ENCODE results near the gene TESK2.
"Not testable (repeated sequence)": the region's sequence is repeated elsewhere in the genome, so short reads cannot be mapped to it uniquely, and the experiment has no call there.

Gene TESK2

GRCh38 chr1:45407629-45408287 is 83.2 kb downstream of the TESK2 start:
- no peak for DNase-seq

DNA sequence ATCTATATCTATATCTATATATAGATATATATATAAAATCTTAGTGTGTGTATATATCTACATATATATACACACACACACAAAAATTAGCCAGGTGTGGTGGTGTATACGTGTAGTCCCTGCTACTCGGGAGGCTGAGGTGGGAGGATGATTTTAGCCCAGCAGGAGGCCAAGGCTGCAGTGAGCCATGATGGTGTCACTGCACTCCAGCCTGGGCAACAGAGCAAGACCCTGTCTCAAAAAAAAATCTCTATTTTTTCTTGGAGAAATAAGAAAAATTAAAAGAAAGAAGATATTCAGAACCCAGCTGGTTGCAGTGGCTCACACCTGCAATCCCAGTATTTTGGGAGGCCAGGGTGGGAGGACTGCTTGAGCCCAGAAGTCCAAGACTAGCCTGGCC is 85.3 kb downstream of the TESK2 start:
- no peak for DNase-seq

DNA sequence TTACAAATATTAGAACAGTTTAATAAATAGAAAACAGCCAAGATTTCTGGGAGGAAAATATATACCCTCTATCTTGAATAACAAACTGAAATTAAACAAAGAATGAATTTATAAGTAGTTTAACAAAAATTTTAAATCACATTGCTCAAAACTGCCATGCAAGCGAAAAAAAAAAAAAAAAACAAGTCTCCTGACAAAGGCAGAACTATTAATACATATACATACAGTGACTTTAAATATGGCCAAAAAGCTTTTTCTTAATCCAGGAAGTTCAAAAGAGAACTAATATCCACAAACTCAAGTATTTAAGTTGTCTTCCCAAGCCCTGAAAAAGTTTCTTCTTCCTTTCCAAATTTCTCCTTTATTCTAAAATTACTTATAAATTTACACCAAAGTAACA is 87.2 kb downstream of the TESK2 start:
- no peak for DNase-seq

DNA sequence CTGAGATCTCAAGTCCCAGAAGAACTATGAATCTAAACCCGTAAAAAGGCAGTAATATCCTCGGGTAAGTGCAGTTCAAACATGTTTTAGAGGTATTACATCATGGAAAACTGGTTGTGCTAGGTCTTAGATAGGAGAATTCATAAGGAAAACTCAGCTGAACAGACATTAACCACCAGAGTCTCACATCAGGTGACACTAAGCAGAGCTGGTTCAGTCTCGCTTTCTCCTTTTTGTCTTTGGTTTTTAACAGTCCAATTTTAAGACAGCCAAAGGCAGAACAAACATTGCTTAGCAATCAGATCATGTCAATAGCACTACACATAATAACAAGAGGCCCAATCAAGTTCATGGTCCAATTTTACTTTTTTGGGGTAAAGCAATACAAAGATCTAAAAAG is 87.7 kb downstream of the TESK2 start:
- DNase-seq: no peak

- no peak for DNase-seq
Measured at GRCh38 chr1:45401524-45401923, 89.4 kb downstream of the TESK2 start.

DNA sequence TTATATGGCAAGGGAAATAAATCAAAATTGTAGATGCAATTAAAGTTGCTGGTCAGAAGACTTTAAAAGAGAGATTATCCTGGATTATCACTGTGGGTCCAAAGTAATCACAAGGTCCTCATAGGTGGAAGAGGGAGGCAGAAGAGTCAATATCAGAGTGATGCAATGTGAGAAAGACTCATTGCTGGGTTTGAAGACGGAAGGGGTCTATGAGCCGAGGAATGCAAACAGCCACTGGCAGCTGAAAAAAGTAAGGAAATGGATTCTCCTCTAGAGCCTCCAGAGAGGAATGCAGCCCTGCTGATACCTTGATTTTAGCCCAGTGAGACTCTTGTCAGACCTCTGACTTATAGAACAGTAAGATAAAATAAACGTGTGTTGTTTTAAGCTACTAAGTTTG is 90.9 kb downstream of the TESK2 start:
- no peak for DNase-seq

GRCh38 chr1:45397285-45397684 is 93.7 kb downstream of the TESK2 start:
- DNase-seq: no peak

DNA sequence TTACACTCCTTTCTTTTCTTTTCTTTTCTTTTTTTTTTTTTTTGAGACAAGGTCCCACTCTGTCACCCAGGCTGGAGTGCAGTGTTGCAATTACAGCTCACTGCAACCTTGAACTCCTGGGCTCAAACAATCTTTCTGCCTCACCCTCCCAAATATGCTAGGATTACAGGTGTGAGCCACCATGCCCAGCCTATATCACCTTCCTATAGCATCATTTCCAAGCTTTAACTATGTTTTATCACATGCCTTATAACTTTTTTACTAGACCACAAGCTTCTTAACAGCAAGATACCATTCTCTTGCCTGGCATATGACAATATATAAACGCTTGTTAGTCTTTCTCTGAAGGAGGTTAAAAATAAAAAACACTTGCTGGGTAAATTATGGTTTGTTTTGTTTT is 95.4 kb downstream of the TESK2 start:
- no peak for DNase-seq

DNA sequence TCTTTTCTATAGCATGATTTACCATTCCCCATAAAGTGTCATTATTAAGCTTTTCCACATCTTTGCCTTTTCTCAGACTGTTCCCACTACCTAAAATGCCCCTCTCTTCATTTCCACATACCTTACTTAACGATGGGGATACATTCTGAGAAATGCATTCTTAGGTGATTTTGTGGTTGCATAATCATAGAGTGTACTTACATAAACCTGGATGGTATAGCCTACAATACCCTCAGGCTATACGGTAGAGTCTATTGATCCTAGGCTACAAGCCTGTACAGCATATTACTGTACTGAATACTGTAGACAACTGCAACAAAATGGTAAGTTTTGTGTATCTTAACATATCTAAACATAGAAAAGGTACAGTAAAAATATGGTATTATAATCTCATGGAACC is 95.9 kb downstream of the TESK2 start:
- no peak for DNase-seq

GRCh38 chr1:45394342-45394741 is 96.6 kb downstream of the TESK2 start:
- DNase-seq: no peak

DNA sequence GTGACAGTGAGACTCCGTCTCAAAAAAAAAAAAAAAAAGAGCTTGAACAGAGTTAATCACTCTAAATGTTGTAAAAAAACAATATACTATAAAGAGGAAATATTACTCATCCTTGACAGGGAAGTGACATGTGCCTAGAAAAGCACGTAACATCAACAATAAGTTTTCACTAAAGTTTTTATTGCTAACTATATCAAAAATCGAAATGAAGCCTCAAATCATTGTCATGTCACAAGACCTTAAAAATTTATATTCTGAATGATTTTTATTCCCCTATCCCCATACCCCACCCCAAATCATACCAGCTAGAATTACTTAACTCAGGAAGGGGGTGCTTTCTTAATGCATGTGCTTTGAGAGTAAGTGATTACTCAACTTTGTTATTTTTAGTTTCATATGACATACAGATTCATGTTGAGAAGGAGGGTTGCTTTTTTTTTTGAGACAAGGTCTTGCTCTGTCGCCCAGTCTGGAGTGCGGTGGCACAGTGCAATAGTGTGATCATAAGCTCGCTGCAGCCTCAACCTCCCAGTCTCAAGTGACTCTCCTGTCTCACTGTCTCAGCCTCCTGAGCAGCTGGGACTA is 97.2 kb downstream of the TESK2 start:
- DNase-seq: peak; percentile 19

GRCh38 chr1:45386219-45386618 is 104.7 kb downstream of the TESK2 start:
- DNase-seq: no peak

GRCh38 chr1:45385302-45385701 is 105.7 kb downstream of the TESK2 start:
- no peak for DNase-seq

DNA sequence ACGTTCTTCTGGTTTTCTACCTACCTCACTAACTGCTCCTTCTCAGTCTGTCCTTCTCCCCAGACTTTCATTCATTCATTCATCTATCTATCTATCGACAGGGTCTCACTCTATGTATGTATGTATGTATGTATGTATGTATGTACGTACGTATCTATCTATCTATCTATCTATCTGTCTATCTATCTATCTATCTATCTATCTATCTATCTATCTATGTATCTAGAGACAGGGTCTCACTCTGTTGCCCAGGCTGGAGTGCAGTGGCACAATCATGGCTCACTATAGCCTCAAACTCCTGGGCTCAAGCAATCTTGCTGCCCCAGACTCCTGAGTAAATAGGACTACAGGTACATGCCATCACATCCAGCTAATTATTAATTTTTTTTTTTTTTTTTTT is 106.8 kb downstream of the TESK2 start:
- not testable (repeated sequence) for DNase-seq

DNA sequence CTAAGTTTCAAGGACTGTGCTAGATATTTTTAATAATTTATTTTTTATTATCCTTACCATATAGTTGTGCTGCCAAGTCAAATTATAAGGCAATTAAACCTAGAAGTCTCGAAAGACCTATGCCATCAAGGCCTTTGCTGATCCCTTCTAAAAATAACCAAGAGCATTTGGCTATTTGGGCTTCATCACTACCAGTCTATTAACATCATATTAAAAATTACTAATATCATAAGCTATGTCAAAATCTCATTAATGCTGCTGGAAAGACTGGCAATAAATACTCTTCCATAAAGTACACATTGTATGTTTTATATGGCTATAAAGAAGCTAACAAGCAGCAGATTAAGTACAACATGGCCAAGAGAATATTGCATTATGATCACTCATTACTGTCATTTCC is 107.8 kb downstream of the TESK2 start:
- DNase-seq: no peak

DNA sequence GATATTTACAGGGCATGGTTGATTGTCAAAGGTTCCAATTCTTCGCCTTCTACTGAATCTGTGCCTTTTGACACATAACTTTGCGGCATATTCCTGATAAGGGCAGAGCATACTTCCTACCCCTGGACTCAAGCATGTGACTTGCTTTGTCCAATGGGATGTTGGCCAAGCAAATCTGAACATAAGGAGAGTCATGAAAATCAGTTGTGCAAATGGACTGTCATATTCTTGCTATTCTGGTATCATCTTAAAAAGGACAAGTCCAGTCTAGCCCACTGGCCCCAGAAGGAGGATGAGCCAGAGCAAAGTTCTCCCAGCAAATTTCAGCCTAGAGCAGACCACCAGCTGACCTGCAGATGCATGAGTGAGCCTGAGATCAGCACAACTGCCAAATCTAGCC is 109.7 kb downstream of the TESK2 start:
- DNase-seq: no peak

- no peak for DNase-seq
Measured at GRCh38 chr1:45380730-45381129, 110.2 kb downstream of the TESK2 start.

DNA sequence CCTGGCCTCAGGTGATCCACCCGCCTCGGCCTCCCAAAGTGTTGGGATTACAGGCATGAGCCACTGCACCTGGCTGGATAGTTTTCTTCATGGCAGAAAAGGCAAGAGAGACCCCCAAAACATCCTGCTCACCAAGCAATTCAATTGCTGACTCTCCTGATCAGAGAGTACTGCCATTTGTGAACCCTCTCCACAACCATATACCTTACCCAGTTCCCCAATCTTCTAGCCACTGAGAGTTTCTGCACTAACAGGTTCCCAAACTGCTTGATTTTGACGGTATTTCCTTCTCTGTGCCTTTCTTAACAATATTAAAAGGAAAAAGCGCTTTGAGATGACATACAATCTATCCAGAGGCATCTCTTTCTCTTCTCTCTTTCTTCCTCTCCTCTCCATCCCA is 110.8 kb downstream of the TESK2 start:
- DNase-seq: no peak

GRCh38 chr1:45379524-45379923 is 111.4 kb downstream of the TESK2 start:
- DNase-seq: no peak

DNA sequence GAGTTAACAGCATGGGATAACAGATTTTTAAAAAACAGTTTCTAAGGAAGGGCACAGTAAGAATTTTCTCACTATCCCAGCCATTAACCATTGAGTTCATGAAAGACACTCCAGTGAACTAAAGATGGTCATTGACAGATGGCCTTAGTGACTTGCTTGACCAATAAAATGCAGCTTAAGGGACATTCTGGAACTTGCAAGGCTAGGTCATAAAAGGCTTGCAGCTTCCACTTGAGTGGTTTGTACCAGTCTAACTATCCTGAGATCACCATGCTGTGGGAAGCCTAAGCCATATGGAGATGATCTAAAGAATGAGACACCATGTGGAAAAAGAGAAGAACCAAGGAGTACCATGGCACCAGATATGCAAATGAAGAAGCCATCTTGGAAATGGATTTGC is 112.8 kb downstream of the TESK2 start:
- DNase-seq: no peak

DNA sequence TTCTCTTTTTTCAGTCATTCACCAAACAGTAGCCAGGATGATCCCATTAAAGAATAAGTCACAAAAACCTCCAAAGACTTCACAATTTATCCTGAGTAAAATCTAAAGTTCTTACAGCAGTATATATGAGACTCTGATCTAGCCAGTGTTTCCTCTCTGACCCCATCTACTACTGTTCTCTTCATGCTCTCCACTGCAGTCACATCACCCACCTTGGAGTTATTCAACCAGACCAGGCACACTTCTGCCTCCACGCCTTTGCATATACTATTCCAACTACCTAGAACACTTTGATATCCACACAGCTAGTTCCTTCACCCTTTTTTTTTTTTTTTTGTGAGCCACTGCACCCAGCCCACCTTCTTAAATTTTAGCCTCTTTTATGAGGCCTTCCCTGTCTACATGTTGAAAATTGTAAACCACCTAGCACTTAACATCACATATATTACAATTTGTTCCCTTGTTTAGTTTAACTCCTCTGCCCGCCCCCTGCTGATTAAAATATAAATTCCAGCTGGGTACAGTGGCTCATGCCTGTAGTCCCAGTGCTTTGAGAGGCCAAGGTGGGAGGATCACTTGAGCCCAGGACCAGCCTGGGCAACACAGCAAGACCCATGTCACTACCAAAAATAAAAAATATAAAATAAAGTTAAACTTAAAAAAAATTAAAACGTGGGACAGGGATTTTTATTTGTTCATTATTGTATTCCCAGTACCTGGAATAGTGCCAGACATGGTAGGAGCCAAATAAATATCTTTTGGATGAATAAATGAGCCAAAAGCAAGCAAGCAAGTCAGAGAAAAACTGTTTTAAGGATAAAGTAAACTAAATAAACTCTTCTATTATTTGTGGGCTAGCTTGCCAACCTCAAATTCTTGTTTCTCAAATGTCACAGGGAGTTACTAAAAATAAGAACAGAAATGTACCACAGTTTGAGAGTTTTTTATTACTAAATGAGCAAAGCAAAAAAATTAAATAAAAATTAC is 115.6 kb downstream of the TESK2 start:
- no peak for DNase-seq

- DNase-seq: no peak
Measured at GRCh38 chr1:45373573-45373972, 117.4 kb downstream of the TESK2 start.

DNA sequence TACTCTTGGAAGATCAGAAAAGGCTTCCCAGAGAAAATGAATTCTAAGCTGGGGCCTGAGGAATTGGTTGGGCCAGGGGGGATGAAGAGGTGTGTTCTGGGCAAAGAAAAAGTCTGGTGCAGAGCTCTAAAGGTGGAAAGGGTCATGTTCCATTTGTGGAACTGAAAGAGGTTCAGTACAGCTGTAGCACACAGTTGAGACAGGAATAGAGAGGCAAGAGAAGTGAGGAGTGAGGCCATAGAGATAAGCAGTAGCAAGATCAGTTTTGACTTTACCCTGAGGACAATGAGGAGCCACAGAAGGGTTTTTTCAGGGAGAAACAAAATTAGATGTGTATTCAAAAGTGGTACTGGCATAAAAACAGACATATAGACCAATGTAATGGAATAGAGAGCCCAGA is 120.4 kb downstream of the TESK2 start:
- no peak for DNase-seq

DNA sequence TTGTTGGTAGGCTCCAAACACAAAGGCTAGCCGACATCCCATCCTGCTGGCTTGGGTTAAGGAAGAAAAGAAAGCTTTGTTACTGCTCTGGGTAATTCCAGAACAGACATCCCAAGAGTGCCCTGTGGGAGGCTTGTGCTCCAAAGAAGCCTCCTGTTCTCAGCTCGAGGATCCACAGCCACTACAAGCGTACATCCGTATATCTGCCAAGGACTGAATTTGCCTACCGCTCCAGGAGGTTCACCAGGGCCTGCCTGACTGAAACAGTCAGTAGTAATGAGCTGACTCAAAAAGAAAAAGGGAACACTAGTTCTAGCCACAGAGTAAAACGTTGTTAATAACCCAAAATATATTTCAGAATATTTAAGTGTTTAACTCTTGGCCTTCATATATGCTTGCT is 125.9 kb downstream of the TESK2 start:
- DNase-seq: no peak

Measured in activated CD4-positive, alpha-beta T cell treated with anti-CD3 and anti-CD28 coated beads for 48 hours (primary cell).